COLO668 (cell line): ENCODE data around the gene CIDEB.
A peak's percentile ranks its signal among the peaks of the same experiment; 100 is the strongest.
"Not testable (repeated sequence)": the region's sequence is repeated elsewhere in the genome, so short reads cannot be mapped to it uniquely, and the experiment has no call there.

ENCODE experiments used
- DNase-seq: peaks from one replicate; lab custom pipeline; 2025; ENCODE audit not compliant: unreplicated experiment; lab: John Stamatoyannopoulos, UW

The CIDEB gene, protein sequence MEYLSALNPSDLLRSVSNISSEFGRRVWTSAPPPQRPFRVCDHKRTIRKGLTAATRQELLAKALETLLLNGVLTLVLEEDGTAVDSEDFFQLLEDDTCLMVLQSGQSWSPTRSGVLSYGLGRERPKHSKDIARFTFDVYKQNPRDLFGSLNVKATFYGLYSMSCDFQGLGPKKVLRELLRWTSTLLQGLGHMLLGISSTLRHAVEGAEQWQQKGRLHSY

DNA sequence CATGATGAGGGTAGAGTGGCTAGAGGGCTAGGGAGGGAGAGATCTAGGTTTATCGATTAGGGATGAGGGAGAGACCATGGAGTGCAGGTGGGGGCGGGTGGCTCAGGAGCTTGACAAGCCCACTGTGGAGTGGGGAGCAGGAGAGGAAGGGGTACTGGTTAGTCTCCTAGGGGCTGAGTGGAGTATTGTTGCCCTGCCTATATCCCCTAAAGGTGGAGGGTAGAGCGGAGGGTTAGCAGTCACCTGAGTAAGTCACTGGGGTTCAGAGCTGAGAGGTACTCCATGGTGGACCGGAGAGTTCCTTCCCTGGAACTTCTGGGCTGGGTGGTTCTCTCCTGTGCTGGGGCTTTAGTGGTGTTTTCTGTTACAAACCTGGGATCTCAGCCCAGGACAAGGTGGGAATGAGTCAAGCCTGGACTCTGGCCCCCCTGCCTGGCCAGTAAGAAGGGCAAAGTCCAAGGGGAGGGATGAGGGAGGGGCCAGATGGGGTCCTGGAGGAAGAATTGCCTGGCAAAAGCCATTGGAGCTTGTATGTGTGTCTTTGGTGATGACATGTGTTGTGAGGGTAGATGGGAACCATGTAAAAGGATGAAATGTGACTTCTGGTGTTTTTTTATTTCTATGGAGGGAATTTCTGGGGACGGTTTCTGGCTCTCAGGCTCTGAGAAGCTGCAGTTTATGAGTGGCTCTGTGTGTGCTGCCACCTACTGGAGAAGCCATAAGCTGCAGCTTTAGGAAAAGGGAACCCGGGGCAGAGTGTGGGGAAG is at the start of gene CIDEB:
Gene CIDEB (minus strand): TSS at position 403 of the 767 bp plus-strand sequence. CDS start 119 bp downstream, at position 284.
- peak; percentile 60 for DNase-seq

DNA sequence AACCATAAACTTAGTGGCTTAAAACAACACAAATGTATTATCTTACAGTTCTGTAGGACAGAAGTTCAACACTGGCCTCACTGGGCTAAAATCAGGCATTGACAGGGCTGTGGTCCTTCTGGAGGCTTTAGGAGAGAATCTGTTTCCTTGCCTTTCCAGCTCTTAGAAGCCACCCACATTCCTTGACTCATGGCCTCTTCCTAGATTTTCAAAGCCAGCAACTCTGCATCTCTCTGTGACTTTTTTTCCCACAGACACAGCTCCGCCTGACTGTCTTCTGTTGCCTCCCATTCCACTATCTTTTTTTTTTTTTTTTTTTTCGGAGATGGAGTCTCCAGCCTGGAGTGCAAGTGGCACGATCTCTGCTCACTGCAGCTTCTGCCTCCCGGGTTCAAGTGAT is 48.4 kb upstream of the CIDEB start:
- no peak for DNase-seq

DNA sequence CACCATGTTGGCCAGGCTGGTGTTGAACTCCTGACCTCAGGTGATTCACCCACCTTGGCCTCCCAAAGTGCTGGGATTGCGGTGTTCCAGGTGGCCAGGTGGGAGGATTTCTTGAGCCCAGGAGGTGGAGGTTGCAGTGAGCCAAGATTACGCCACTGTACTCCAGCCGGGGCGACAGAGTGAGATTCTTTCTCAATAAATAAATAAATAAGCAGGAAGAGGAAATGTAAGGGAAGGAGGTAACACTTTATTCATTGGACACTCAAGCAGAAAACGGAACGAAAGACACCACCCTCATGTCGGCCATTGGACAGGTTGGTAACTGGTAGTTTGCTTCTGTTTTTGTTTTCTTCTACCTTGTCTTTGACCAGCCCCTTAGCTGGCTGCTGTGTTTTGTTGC is 47.2 kb upstream of the CIDEB start:
- no peak for DNase-seq

DNA sequence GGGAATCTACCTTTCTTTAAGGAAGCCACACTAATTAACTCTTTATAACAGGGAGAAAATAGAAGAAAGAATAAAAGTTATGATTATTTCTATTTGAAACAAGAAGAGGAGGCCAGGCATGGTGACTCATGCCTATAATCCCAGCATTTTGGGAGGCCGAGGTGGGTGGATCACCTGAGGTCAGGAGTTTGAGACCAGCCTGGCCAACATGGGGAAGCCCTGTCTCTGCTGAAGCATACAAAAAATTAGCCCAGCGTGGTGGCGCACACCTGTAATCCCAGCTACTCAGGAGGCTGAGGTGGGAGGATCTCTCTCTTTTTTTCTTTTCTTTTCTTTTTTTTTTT is 46.7 kb upstream of the CIDEB start:
- not testable (repeated sequence) for DNase-seq

DNA sequence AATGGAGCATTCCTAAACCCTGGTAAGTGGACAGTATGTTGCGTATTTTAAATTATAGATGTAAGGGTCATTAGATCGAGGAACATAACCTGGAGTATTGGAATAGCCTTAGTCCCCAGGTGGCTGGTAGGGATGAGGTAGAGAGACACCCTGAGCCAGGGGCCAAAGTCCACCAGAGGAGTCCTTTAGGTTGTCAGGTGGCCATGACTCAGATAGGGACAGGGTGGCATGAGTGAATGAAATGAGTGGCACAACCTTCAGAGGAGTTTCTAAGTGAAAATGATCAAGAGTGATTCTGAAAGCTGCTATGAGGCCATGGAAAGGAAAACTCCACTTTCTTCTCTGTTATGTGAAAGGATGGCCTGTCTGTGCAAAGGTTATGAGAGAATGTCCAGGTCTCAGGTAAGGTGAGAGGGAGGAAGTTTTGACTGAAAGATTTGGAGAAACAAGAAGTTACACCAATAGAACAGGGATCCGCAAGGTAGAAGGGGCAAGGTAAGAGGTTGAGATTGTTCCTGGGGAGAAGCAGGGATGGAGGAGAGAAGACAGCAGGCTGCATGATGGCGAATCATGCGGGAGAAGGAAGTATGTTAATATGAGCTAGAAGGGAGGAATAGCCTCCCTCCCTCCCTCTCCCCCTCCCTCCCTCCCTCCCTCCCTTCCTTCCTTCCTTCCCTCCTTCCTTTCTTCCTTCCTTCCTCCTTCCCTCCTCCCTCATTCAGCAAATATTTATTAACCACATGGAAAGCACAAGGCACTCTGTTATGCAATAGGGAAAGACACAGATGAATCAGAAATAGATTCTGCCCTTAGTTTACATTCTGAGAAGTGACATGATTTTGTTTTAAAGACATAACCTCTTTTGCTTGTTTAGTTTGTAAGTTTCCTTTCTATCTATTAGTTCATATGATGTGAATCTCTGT is 46.0 kb upstream of the CIDEB start:
- DNase-seq: peak; percentile 46

DNA sequence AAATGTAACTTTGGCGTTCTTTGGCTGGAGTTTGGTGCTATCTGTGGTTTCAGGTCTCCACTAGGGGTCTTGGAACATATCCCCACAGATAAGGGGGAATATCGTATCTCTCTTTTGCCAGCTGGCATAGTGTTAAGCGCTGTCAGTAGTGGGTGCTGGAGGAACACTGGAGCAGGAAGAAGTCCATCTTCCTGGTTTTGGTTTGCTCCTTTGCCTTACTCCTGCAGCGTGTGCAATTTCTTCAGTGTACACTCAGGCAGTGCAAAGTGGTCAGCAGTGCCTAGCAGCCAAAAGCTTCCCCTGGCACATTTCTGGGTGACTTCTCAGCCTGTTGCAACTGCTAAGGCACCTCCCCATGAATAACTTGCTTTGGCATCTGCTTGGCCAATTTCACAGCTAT is 43.7 kb upstream of the CIDEB start:
- DNase-seq: no peak

DNA sequence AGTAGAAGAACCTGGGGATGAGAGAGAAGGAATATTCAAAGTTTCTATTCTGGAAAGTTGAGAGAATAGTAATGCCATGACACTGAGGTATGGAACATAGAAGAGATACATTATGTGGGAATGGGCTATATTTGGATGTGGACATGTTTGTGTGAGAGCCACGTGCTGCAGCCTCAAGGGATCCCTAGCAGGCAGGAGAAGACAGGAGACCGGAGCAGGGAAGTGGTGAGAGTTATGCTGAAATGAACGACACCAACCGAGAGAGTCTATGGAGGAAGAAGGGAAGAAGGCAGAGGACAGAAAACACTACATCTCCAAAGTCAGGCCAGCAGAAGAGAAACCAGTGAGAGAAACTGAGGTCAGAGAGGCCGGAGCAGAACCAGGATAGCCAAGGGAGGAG is 42.0 kb upstream of the CIDEB start:
- no peak for DNase-seq

DNA sequence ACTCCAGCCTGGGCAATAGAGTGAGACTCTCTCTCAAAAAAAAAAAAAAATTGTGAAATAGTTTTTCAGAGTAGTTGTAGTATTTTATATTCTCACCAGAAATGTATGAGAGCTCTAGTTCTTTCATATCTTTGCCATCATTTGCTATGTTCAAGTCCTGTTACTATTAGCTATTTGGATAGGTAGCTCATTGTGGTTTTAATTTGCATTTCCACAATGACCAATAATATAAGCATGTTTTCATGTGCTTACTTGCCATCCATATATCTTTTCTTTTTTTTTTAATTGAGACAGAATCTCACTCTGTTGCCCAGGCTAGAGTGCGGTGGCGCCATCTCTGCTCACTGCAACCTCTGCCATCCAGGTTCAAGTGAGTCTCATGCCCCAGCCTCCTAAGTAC is 40.4 kb upstream of the CIDEB start:
- no peak for DNase-seq

DNA sequence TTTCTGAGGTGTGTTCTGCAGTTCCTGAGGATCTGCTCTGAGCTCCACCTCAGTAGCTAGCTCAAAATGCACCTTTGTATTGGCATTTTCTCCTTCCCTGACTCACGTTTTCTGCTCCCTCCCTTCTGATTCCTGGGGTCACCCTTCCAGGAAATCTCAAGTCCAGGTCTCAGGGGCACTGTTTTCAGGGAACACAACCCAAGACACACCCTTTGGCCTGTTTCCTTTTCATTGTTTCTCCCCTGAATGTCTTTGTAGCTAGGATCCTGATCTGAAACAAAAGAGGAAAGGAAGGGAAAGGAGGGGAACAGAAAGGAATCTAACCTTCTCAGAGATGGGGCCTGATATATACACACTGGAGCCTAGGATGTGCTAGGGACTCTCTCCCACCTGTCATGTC is 39.4 kb upstream of the CIDEB start:
- no peak for DNase-seq

DNA sequence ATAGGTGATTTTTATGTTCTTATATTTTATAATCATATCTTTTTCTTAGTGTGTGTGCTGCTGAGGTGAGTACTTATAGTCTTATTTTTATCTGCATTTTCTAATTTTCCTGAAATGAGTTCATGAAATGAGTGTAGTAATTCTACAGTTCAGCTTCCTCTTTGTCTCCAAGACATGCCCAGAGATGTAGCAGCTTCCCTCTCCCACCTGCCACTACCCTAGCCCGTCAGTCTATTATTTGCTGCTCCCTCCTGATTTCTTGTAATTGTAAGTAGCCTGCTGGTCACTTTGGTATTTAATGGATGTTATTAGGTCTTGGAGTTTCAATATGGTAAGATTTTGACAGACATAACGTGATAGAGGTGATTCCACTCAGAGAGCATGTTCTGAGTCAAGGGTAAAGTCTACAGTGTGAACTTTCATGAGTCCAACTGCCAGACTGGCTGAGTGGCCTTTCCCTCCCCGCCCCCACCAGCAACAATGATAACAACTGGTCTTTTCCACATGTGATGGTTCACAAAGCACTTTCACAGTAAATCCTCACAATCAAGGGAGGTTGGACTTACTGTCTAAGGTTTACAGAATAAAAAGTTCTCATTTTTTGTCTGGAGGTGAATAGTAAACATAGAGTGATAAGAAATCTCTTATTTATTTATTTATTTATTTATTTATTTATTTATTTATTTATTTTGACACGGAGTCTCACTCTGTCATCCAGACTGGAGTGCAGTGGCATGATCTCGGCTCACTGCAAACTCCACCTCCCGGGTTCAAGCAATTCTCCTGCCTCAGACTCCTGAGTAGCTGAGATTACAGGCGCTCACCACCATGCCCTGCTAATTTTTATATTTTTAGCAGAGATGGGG is 36.3 kb upstream of the CIDEB start:
- DNase-seq: no peak

DNA sequence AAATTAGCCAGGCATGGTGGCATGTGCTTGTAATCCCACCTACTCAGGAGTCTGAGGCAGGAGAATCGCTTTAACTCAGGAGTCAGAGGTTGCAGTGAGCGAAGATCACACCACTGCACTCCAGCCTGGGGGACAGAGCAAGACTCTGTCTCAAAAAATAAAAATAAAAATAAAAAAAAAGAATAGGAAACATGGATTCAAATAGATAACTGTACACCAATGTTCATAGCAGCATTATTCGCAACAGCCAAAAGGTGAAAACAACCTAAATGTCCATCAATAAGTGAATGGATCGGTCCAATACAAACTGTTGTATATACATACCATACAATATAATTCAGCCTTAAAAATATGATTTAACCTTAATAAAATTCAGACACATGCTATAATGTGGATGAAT is 35.1 kb upstream of the CIDEB start:
- no peak for DNase-seq

DNA sequence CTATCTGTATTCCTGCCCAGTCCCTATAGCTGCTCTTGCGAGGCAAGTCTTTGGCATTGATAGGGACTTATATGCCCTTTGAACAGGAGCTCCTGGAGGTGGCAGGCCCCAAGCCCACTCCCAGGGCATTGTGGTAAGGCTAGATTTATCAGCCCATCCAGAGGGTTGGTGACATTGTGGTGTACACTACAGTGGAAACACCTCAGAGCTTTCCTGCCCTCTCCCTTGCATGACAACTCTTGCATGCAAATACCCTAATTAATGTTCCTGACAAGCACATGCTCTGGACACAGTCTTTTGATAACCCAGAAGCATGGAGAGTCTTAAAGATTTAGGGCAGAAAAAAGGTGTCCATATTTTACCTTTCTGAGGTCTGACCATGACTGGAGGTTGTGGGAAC is 32.8 kb upstream of the CIDEB start:
- DNase-seq: no peak

DNA sequence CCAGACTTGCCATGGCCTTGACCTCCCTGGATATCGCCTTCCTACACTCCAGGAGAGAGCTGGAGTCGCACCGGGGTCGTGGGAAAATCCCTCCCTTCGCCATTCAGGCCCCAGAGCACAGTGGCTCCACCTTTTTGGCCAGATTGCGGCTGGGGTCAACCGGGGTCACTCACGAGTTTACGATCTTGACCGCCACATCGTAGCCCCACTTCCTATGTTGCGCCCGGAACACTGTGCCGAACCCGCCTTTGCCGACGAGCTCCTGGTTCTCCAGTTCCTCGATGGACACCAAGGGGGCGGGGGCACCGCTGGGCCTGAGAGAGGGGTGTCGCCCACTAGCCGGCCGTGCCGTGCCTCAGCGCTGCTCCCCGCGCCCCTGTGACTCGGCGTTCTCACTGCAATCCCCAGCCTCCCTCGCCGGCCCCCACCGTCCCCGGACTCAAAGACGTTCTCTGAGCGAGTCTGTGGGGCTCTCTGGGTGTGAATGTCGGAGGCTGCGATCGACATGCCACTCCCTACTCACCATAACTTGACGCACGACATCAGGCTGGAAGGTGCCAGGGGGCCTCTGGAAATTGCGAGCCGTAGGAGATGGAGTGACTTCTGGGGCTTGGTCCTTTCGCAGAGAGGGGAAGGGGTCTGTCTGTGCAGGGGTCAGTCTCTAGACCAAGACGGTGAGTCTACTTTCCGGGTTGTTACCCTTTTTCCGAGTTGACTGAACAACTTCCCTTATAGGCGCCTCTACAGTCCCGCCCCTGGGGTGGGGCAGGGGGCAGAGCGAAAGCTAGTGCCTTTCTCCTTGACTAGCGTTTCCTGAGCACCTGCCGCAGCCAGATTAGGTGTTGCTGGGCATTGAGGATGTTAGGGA is 31.7 kb upstream of the CIDEB start, which contains the start of gene RIPK3:
Gene RIPK3 (minus strand): TSS at position 708 of the 868 bp plus-strand sequence. CDS start 165 bp downstream, at position 543.
- peak; percentile 59 for DNase-seq

DNA sequence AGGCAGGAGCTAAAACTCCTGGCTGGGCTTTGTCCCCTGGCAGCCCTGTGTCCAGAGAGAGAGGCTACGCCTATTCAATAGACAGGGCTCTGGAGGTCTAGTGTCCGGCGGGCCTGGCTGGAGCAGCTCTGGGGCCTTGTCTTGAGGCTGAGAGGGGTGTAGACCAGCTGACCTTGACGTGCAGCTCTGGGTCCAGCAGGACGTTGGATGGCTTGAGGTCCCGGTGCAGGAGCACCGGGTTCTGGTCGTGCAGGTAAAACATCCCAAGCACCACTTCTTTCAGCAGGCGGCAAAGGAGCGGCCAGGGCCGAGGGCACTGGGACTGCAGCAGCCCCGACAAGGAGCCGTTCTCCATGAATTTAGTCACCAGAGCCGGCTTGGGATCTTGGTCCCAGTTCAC is 31.1 kb upstream of the CIDEB start:
- no peak for DNase-seq

DNA sequence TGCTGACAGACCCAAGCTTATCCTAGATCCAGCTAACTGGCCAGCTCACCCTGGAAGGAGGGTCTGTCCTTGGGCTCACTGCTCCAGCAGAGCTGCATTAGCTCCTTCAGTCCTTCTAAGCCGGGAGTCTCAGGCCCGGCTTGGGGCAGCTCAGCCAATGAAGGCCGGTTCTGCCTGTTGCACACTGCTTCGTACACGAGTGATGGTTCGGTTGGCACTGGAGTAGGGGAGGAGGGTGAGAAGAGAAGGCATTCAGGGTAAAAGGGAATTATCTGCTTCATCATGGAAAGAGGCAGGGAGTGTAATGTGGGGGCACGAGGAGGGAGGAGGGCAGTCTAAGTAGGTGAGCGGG is 30.0 kb upstream of the CIDEB start:
- no peak for DNase-seq

DNA sequence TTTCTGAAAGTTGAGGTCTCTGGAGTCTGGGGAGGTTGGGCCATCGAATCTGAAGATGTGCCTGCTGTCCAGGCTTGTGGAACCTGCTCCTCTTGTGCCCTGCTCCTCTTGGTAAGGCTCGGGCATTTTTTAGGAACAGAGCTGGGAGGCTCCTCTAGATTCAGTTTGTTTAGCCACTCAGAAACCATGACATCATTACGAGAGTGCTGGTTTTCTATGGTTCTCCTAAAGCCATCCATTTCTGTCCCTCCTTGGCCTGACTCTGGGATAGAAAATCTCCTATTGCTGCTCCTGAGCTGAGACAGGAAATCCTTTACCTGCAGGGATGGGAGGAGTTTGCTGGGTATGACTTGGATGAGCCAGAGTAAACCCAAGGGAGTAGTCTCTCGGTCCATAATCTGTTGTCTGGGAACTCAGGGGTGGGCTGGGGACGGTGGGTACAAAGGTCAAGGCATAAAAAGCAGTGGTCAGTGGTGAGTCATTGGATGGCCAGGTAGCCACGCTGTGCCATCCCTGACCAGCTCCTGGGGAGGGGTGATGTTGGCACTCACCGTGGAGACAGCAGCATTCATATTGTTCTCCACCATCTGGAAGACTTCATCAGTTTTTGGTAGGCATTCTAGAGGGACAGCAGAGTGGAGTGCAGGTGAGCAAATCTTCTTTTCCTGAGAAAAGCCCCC is 29.5 kb upstream of the CIDEB start:
- DNase-seq: no peak

DNA sequence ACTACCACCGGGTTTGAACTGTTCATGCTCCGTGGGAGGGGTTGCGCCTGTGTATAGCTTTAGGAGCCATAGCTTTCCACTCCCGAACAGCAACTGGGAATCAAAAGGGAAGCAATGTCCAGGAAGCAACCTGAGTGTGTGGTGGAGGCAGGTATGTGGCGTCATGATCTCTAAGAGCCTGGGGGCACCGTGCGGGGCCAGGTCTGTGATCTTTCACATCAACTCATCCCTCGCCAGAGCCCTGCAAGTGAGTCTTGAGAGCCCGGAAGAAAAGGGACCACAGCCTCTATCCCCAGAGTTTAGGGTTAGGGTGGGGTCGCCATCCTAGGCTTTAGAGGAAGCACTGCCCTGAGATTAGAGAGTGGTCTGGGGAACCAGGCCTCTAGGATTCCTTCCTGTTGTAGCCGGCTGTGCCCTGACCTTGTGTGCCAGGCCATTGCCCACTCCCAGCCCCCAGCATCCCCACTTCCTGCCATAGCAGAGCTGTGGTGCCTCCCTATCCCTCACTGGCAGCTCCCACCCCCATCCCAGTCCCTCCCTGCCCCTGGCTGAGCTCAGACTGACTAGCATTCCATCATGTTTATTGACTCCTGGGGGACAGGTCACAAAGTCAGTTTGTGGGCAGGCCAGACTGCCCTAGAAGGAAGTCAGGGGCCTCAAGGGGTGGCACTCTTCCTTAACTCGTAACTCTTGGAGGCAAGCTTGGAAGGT is 27.8 kb upstream of the CIDEB start:
- DNase-seq: no peak

DNA sequence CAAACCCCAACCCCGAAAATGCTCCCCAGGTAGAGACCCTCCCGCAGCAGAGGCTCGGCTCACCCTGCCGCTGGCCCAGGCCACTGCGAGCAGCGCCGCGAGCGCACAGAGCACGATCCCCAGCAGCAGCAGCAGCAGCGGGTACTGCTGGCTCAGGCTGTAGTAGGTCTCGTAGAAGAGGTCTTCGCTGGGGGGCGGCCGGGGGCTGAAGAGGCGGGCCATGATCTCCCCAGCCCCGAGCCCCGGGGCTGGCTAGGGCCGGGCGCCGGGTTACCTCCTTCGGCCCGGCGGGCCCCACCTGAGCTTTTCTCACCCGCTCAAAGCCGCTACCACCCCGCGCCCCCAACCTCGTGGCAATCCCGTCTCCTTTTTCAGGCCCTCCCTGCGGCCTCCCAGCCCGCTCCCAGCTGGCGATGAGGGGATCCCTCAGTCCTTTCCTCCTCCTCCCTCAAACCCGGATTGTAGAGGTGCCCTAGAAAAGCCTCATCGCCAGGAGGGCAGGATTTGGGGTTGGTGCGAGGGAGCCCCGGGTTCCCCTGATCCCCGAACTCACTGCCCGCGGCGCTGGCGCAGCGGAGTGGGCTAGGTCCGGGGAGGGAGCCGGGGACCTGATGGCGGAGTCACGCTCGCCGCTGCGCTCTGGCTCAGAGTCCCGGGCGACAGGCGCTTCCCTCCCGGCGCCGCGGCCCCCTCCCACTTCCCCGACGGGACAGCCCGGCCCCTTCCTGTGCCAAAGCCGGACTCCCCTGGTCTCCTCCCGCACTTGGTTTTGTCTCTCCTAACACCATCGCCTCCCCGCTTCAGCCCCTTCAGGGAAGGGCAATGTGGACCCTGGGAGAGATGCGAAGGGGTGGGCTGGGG is 26.9 kb upstream of the CIDEB start, which contains the start of gene ADCY4:
Gene ADCY4 (minus strand): TSS at position 641 of the 861 bp plus-strand sequence. CDS start 419 bp downstream, at position 222.
- DNase-seq: no peak
